IMR-90 (cell line): ENCODE measurements around the gene COG8.

Source experiments
- BHLHE40 ChIP-seq: fragments of 150-350 bp; IDR thresholded peaks from 2 replicates; pipeline ENCODE4 v1.6.1; 2016; ENCODE audit warnings: mild to moderate bottlenecking, low read depth, low read length
- CEBPB ChIP-seq: IDR thresholded peaks from 2 replicates; pipeline ENCODE4 v1.6.1; 2012; ENCODE audit warnings: low read depth, low read length, improper control_type of control experiment
- MAFK ChIP-seq: IDR thresholded peaks from 2 replicates; pipeline ENCODE4 v1.6.1; 2012; ENCODE audit warnings: low read depth, low read length, improper control_type of control experiment
- POLR2A ChIP-seq: IDR thresholded peaks from 2 replicates; pipeline ENCODE4 v1.6.1; 2012; ENCODE audit warnings: mild to moderate bottlenecking, low read depth, low read length
- TF ChIP-seq, protein P1 (sequence below): conservative IDR thresholded peaks from 2 replicates; pipeline ENCODE4 v1.5.1; 2012; ENCODE audit warnings: mild to moderate bottlenecking, low read depth, low read length, improper control_type of control experiment
- TF ChIP-seq, protein P2 (sequence below): fragments of 150-350 bp; IDR thresholded peaks from 2 replicates; pipeline ENCODE4 v1.6.1; 2017; ENCODE audit warnings: mild to moderate bottlenecking, antibody characterized with exemption, low read length, low read depth
- TF ChIP-seq, protein P3 (sequence below): fragments of 150-350 bp; IDR thresholded peaks from 2 replicates; pipeline ENCODE4 v1.6.1; 2016; ENCODE audit warnings: low read depth, mild to moderate bottlenecking, low read length, moderate library complexity, borderline replicate concordance

DNA sequence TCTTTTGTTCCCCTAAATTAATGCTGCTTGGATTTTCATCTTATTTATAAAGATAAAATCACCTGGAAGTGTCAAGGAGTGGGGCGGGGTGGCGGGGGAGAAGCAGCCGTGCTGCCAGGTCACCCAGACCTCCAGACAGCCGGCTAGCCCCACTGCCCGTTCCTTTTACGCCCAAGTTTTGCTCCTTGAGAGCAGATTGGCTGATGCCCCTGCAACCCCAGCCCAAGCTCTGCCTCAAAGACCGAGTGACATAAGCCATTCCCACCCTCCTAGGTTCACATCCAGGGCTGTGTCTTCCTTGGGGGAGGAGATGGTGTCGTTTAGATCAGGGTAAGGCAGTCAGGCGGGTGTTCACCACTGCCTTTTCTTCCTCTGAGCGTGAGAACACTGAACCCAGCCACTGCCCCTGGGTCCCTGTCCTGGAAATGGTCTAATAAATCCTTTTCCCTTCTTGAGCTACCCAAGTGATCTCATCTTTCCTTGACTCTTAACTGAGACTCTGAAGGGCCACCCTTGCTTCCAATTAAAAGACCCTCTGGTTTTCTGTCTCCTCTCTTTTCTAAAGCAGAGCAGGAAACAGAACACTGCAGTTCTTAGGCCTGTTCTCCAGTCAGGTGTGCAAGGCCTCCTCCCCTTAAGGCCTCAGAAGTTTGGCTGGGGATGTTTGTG, 14.6 kb downstream of the COG8 start:
- TF ChIP-seq POLR2A (no peak), BHLHE40 (no peak), CEBPB (no peak), MAFK (no peak)
- TF ChIP-seq, protein P1, sequence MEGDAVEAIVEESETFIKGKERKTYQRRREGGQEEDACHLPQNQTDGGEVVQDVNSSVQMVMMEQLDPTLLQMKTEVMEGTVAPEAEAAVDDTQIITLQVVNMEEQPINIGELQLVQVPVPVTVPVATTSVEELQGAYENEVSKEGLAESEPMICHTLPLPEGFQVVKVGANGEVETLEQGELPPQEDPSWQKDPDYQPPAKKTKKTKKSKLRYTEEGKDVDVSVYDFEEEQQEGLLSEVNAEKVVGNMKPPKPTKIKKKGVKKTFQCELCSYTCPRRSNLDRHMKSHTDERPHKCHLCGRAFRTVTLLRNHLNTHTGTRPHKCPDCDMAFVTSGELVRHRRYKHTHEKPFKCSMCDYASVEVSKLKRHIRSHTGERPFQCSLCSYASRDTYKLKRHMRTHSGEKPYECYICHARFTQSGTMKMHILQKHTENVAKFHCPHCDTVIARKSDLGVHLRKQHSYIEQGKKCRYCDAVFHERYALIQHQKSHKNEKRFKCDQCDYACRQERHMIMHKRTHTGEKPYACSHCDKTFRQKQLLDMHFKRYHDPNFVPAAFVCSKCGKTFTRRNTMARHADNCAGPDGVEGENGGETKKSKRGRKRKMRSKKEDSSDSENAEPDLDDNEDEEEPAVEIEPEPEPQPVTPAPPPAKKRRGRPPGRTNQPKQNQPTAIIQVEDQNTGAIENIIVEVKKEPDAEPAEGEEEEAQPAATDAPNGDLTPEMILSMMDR: no peak
- TF ChIP-seq, protein P2, sequence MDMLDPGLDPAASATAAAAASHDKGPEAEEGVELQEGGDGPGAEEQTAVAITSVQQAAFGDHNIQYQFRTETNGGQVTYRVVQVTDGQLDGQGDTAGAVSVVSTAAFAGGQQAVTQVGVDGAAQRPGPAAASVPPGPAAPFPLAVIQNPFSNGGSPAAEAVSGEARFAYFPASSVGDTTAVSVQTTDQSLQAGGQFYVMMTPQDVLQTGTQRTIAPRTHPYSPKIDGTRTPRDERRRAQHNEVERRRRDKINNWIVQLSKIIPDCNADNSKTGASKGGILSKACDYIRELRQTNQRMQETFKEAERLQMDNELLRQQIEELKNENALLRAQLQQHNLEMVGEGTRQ: no peak
- TF ChIP-seq, protein P3, sequence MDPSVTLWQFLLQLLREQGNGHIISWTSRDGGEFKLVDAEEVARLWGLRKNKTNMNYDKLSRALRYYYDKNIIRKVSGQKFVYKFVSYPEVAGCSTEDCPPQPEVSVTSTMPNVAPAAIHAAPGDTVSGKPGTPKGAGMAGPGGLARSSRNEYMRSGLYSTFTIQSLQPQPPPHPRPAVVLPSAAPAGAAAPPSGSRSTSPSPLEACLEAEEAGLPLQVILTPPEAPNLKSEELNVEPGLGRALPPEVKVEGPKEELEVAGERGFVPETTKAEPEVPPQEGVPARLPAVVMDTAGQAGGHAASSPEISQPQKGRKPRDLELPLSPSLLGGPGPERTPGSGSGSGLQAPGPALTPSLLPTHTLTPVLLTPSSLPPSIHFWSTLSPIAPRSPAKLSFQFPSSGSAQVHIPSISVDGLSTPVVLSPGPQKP: no peak
